GM12864 (cell line): Measurements from ENCODE around the gene SLC25A11.
A peak's percentile ranks its signal among the peaks of the same experiment; 100 is the strongest.

Experiments used
- DNase-seq: peaks from one replicate; pipeline ENCODE4 v3.0.0-alpha.2; 2011; ENCODE audit warnings: low read depth
- H3K4me3 ChIP-seq: 2 replicates; pipeline ENCODE4 v1.5.1; 2011; ENCODE audit warnings: mild to moderate bottlenecking, low read depth, low read length, control low read depth
- TF ChIP-seq, protein P1 (sequence below): IDR thresholded peaks from 2 replicates; pipeline ENCODE4 v1.5.1; 2011; ENCODE audit warnings: low read depth, mild to moderate bottlenecking, moderate library complexity, low read length, control low read depth, inconsistent platforms; ENCODE audit errors: missing control alignments

SLC25A11 gene

DNA sequence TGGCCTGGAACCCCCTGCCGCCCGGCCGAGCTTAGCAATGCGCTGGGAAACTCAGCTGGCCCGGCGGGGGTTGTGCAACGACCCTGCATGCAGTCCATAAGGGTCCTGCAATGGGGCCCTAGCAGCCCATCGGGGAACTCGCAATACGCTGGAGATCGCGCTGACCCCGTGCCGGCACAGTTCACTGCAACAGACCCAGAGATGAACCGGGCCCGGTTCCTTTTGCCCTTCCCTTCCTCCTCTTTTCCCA, 375 bp downstream of the SLC25A11 start:
- TF ChIP-seq, protein P1, sequence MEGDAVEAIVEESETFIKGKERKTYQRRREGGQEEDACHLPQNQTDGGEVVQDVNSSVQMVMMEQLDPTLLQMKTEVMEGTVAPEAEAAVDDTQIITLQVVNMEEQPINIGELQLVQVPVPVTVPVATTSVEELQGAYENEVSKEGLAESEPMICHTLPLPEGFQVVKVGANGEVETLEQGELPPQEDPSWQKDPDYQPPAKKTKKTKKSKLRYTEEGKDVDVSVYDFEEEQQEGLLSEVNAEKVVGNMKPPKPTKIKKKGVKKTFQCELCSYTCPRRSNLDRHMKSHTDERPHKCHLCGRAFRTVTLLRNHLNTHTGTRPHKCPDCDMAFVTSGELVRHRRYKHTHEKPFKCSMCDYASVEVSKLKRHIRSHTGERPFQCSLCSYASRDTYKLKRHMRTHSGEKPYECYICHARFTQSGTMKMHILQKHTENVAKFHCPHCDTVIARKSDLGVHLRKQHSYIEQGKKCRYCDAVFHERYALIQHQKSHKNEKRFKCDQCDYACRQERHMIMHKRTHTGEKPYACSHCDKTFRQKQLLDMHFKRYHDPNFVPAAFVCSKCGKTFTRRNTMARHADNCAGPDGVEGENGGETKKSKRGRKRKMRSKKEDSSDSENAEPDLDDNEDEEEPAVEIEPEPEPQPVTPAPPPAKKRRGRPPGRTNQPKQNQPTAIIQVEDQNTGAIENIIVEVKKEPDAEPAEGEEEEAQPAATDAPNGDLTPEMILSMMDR = no peak
- no peak for DNase-seq
- H3K4me3 ChIP-seq = peak overlapping the region; percentile 90

DNA sequence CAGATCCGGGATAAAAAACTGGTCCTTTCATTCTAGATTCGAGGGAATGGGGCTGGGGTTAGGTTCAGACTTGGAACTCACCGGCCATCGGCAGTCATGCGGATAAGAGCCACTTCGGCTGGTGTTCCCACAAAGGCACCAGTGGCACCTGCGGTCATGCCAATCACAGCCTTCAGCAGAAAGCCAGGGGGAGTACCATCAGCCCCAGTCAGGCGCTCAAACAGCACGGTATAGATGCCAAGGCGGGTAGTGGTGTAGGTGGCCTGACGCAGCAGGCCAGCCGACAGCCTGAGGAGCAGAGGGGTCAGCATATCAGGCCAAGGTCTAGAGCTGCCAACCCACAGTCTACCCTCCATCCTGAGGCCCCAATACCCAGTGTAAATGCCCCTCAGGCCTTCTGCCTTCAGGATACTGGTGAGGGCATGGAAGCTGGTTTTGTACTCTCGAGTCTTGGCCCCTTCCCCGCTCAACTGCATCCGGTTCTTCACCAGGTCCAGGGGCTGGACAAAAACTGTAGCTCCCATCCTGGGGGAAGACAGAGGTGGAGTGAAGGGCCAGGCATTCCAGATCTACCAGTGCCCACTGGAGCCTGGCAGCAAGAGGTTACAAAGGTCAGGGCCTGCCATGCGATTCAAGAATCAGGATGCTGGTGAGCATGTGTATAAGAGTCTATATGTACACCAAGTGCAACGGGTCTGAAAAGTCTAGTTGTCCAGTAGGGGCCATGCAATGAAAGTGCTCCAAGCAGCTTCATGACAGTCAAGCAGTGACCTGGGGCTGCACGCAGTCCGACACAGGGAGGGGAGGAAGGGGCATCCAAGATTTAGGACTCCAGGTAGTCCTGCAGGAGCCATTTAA, 929 bp downstream of the SLC25A11 start:
- no peak for DNase-seq
- H3K4me3 ChIP-seq = peak overlapping the region; percentile 90
- TF ChIP-seq, protein P1 = no peak

DNA sequence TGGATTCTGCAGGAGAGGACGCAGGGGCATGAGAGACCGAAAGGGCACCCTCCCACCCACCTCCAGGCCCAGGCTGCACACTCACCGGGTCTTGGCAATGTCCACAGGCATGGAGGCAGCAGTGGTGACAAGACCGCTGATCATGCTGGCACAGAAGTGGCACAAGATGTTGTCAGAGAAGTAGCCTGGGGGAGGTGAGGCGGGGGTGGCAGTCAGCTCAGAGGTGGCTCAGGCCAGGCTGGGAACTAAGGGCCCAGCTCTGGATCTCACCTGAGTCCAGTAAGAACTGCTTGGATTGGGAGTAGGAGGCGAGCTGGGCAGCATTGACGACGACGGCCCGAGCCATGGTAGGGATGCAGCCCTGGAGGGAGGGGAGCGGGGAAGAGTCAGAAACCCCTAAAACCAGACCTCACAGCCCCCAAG, 1.8 kb downstream of the SLC25A11 start:
- TF ChIP-seq, protein P1 = no peak
- DNase-seq = no peak
- no peak overlapping the region for H3K4me3 ChIP-seq

DNA sequence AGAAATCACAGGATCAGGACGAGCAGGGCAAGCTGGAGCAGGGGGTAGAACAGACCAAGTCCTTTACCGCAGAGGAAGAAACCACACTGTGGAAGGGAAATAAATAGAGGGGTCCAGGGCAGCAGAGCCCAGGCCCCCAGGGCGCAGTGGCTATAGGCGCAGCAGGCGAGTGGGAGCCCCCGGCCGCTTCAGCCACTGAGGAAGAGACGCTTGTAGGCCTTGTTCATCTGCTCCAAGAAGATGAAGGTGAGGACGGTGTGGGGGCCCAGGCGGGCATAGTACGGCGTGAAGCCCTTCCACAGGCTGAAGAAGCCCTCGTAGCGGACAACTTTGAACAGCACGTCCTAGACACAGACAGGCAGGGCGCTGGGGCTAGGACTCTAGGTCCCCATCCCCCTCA, 2.3 kb downstream of the SLC25A11 start:
- no peak overlapping the region for H3K4me3 ChIP-seq
- TF ChIP-seq, protein P1 = no peak
- no peak for DNase-seq

DNA sequence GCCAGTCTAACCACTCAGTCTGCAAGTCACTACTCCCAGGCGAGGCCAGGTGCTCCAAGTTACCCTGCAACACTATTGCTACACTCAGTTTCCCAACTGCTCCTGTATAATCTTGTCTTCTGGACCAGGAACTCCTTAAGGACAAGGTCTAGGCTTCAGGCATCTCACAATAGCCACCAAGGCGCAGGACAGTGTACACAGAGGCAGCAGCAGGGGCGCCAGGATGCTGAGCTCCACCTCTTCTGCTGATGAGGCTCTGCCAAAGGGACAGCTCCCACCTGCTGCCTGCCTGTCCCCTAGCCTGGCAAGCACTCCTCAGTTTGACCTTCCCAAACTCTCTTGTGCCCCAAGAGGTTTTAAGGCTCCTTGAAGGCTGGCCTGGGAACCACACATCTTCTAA, 3.4 kb downstream of the SLC25A11 start:
- H3K4me3 ChIP-seq = no peak overlapping the region
- TF ChIP-seq, protein P1 = no peak
- DNase-seq = no peak

DNA sequence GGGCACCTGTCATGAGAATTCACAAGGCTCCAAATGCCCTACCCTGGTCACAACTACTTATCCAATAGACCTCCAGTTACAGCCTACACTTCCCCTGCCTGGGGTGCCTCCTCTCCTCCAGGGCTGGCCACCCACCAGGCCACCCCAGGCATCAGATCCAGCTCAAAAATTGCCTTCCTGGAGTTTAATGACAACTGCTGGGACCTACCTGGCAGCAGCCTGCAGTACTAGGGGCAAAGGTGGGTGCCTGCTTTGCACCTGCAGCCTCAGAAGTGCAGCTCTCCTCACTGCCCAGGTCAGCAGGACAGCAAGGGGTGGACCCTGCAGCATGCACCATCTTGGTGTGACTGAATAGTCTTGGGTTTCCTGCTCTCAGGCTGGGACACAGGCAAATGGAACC, 4.2 kb downstream of the SLC25A11 start:
- no peak overlapping the region for H3K4me3 ChIP-seq
- DNase-seq = no peak
- TF ChIP-seq, protein P1 = no peak
